Large intestine (tissue), 3 donors: ENCODE data around the gene TTN. TPM values are rescaled to one million over a fixed set of nuclear protein-coding genes. Genes with fewer than 3 reads are reported as not detected.

Experiments used
- DNase-seq, 2 donors: peaks; one replicate each; pipeline versions ENCODE4 v3.0.0 to v3.0.0-alpha.2; 2013
- H3K27ac ChIP-seq: one replicate; pipeline ENCODE4 v1.5.1; 2013; ENCODE audit warnings: low read length
- H3K27me3 ChIP-seq: 2 replicates; pipeline ENCODE4 v1.6.1; 2013; ENCODE audit warnings: low read length; ENCODE audit not compliant: control insufficient read depth, insufficient read depth
- H3K36me3 ChIP-seq: 2 replicates; pipeline ENCODE4 v1.6.1; 2013; ENCODE audit warnings: low read length; ENCODE audit not compliant: control insufficient read depth, insufficient read depth
- H3K4me1 ChIP-seq: one replicate; pipeline ENCODE4 v1.6.1; 2013; ENCODE audit warnings: low read length; ENCODE audit not compliant: control insufficient read depth, insufficient read depth
- H3K4me3 ChIP-seq: one replicate; pipeline ENCODE4 v1.5.1; 2013; ENCODE audit warnings: low read length
- H3K9me3 ChIP-seq: one replicate; pipeline ENCODE4 v1.6.1; 2013; ENCODE audit warnings: mild to moderate bottlenecking, low read depth, low read length, moderate library complexity; ENCODE audit not compliant: control insufficient read depth
- WGBS: methylation state at CpG from one replicate; pipeline ENCODE4 v1.1.5; 2013; ENCODE audit warnings: low lambda C conversion rate; ENCODE audit not compliant: insufficient coverage; 5-methylcytosine and 5-hydroxymethylcytosine counted together
- polyA plus RNA-seq: library from polyadenylated mRNA; unstranded; fragments of 120-200 nt; gene quantifications from one replicate; pipeline ENCODE4 v1.2.1, GENCODE V29; 2013

The TTN gene
- polyA plus RNA-seq, 1 donor: 0.90 TPM

DNA sequence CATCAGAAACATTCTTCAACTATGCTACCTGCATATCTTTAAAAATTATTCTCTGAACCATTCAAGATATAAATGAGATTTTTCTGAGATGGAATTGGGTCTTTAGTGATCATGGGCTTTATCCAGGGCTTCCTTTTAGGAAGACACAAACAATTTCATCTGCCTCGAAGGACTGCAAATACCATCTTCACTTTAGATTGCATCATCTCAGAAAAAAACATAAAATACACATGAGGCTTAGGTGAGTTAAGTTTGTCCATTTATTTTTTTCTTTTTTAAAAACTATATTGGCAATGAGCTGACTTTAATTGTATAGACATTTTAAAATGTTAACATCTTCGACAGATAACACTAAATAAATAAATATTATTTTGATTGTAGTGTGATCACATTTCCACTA lies 20.1 kb downstream of the TTN start:
- DNase-seq: no peak

DNA sequence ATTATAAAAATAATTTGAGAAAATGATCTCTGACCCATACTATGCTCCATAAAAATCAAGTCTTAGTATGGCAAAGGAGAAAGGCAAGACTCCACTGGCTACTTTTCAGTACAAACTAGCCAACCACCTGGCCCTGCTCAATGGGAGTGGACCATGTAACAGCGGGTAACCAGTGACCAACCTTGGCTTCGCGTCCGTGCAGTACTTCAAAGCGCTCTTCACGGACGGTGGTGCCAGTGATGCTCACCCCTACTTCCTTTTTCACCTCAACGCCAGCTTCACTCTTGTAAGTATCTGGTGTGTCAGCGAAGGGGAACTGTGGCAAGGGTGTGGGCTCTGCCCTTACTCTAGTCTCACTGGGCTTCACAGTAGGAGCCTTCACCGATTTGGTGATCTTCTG lies 23.3 kb downstream of the TTN start:
- H3K9me3 ChIP-seq: no peaks in the 10 kb centered on the region
- H3K4me1 ChIP-seq: no peaks in the 10 kb centered on the region
- H3K27ac ChIP-seq: no peak overlapping the region
- no peak for DNase-seq
- H3K27me3 ChIP-seq: no peaks in the 10 kb centered on the region
- H3K36me3 ChIP-seq: peaks cover 9% of the 10 kb centered on the region
- WGBS: no CpG with 5 or more reads among the region's 10 CpGs
- no peak overlapping the region for H3K4me3 ChIP-seq

More for the DNA sequence above, 20.1 kb downstream of the TTN start:
- H3K4me3 ChIP-seq: no peak overlapping the region
- WGBS: 50% methylated on average over 2 of the region's 2 CpGs
- H3K27me3 ChIP-seq: no peaks in the 10 kb centered on the region
- no peak overlapping the region for H3K27ac ChIP-seq
- no peaks in the 10 kb centered on the region for H3K9me3 ChIP-seq
- H3K36me3 ChIP-seq: peaks cover 10% of the 10 kb centered on the region
- H3K4me1 ChIP-seq: no peaks in the 10 kb centered on the region

DNA sequence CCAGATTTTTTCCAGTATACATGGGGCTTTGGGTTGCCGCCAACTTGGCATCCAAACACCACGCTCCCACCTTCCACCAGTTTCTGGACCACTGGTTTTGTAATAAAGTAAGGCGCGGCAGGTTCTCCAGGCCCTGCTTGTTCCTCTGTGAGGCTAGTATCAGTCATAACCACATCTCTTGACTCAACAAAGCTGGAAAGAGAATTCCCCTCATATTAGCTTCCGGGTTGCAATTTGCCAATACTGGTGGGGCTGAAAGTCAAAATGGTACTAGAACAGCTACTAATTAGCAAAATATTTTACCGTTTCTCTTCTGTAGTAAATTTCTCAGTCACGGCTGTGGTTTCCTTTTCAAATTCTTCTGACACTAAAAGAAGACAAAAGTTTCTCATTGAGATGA lies 25.0 kb downstream of the TTN start:
- H3K27ac ChIP-seq: no peak overlapping the region
- 100% methylated on average over 1 of the region's 7 CpGs for WGBS
- no peaks in the 10 kb centered on the region for H3K4me1 ChIP-seq
- DNase-seq: no peak
- peaks cover 9% of the 10 kb centered on the region for H3K36me3 ChIP-seq
- H3K9me3 ChIP-seq: no peaks in the 10 kb centered on the region
- H3K4me3 ChIP-seq: no peak overlapping the region
- H3K27me3 ChIP-seq: no peaks in the 10 kb centered on the region

DNA sequence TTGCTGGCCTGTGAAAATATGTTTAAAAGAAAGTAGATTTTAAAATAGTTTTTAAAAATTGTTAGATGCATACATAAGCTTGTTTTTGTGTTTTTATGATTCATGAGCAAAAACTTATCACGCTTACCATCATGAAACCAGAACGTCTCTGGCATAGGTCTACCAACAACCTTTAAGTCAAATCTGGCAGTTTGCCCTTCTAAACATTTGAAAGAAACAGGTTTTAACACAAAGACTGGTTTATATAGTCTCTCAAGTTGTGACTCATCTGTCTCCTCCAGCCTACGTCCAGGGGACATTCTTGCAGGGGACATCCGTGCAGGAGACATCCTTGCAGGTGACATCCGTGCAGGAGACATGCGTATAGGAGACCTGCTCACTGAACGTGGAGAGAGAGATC lies 29.6 kb downstream of the TTN start:
- H3K4me3 ChIP-seq: no peak overlapping the region
- H3K27ac ChIP-seq: no peak overlapping the region
- no peaks in the 10 kb centered on the region for H3K4me1 ChIP-seq
- no peak for DNase-seq
- no CpG with 5 or more reads among the region's 7 CpGs for WGBS
- H3K27me3 ChIP-seq: no peaks in the 10 kb centered on the region
- H3K36me3 ChIP-seq: peaks cover 12% of the 10 kb centered on the region
- H3K9me3 ChIP-seq: no peaks in the 10 kb centered on the region

DNA sequence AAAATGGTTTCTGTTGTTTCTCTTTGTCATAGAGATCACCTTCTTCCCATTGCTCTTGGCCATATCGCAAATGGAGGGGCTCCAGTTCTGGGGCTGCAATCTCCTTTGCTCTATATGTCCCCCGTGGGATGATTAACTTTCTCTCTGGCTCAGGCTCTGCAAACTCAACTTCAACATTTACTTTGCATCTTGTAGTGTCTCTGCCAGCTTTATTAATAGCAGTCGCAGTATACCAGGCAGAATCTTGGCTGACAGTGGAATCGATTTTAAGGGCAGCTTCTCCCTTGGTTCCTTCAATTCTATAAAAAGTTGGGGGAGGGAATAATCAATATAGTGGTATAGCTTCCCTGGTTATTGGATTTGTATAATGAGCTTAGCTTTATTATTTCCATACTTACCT lies 30.5 kb downstream of the TTN start:
- H3K27ac ChIP-seq: no peak overlapping the region
- H3K4me3 ChIP-seq: no peak overlapping the region
- 100% methylated on average over 1 of the region's 4 CpGs for WGBS
- H3K4me1 ChIP-seq: no peaks in the 10 kb centered on the region
- DNase-seq: no peak
- H3K27me3 ChIP-seq: no peaks in the 10 kb centered on the region
- H3K36me3 ChIP-seq: peaks cover 12% of the 10 kb centered on the region
- H3K9me3 ChIP-seq: no peaks in the 10 kb centered on the region

DNA sequence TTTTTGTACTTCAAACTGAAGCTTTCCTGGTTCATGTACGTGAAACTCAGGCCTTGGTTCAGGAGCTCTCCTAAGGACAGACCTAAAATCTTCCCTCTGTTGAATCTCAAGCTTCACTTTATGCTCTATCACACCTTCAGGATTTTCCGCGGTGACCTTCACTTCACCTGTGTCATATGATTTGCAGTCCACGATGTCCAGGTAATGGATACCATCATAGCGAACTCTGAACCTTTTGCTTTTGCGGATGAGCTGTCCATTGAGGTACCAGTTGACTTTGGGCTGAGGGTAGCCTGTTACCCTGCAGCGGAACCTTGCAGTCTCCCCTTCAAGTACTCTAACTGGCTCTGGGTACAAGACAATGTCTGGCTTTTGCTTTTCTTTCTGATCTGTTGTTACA lies 31.2 kb downstream of the TTN start:
- Histone ChIP-seq H3K27me3 (no peaks in the 10 kb centered on the region), H3K4me3 (no peak overlapping the region), H3K36me3 (peaks cover 15% of the 10 kb centered on the region), H3K9me3 (no peaks in the 10 kb centered on the region), H3K27ac (no peak overlapping the region), H3K4me1 (no peaks in the 10 kb centered on the region)
- no peak for DNase-seq
- no CpG with 5 or more reads among the region's 7 CpGs for WGBS

DNA sequence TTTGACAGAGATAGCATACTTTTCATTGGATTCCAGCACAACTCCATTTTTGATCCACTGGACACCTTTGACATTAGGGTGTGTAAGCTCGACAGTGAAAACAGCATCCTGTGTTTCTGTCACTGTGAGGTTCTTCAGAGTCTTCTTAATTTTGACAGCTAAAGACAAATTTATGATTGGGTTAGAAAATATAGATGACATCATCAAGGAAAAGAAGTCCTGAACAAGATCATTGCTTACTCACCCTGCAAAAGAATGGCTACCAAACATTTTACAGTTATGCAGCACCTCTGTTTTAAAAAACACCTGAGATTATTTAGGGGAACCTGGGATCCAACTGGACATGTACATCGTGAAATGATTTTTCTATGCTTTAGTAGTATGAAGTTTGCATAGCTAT lies 36.7 kb downstream of the TTN start:
- no peak for DNase-seq
- Histone ChIP-seq H3K36me3 (peaks cover 10% of the 10 kb centered on the region), H3K27me3 (no peaks in the 10 kb centered on the region), H3K27ac (no peak overlapping the region), H3K9me3 (no peaks in the 10 kb centered on the region), H3K4me1 (no peaks in the 10 kb centered on the region), H3K4me3 (no peak overlapping the region)
- WGBS: no CpG with 5 or more reads among the region's 2 CpGs

DNA sequence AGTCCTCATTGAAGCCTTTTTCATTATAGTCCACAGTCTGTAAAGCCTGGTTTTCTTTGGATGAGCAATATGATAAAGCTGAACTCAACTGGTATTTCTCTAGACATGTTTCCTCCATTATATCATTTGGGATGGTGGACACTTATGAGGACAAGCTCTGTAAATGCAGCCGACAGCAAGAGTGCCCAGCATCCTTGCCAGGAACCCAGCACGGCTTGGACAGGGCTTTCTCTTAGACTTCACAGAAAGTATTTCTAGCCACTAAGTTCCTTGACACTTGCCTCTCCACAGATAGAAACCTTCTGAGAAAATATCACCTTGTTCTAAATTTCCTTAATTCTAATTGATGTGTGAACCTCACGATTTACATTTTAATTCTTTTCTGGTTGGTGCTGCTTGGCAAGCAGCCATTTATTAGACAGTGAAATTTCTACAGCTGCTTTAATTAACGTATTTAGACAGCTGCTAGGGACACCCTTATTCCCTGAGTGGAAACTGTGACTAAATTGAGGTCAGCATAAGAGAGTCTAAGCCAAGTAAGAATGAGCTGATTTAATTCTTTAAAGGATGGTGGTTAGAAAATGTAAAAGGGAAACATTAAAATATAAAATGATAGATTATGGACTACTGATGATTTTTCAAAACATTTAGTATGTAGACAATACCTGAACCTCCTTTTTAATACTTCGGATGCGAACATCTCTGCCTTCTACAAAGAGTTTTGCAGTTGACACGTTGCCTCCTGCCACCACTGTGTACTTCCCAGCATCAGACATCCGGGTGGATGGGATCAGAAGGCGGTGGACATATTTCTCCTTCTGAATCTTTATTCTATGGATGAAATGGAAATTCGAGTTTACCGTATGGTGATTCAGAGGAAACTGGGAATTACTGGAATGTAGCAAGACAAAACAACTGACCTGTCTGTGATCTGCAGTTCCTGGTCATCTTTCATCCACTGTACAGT lies 39.8 kb downstream of the TTN start:
- no peak for DNase-seq
- H3K36me3 ChIP-seq: peaks cover 6% of the 10 kb centered on the region
- no peak overlapping the region for H3K4me3 ChIP-seq
- H3K27ac ChIP-seq: no peak overlapping the region
- no peaks in the 10 kb centered on the region for H3K4me1 ChIP-seq
- H3K9me3 ChIP-seq: no peaks in the 10 kb centered on the region
- H3K27me3 ChIP-seq: no peaks in the 10 kb centered on the region
- WGBS: 100% methylated on average over 1 of the region's 11 CpGs

DNA sequence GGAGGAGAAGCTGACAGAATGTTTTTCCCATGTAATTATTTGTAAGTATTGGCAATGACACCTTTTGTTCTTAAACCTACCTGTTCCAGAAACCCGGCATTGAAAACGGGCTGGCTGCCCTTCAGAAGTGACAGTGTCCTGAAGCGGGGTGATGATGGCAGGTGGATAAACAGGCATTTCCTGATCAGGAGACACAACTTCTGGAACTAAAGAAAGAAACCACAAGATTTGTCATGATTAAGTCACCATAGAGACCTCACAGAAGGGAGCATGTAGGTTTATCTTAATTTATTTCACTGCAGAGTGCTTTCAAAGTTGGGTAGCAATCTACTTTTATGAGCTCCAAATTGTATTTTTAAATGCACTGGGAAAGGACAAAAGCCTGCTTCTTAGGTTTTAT lies 43.1 kb downstream of the TTN start:
- Histone ChIP-seq H3K9me3 (no peaks in the 10 kb centered on the region), H3K36me3 (peaks cover 4% of the 10 kb centered on the region), H3K27me3 (no peaks in the 10 kb centered on the region), H3K27ac (no peak overlapping the region), H3K4me3 (no peak overlapping the region), H3K4me1 (no peaks in the 10 kb centered on the region)
- no peak for DNase-seq
- no CpG with 5 or more reads among the region's 3 CpGs for WGBS

DNA sequence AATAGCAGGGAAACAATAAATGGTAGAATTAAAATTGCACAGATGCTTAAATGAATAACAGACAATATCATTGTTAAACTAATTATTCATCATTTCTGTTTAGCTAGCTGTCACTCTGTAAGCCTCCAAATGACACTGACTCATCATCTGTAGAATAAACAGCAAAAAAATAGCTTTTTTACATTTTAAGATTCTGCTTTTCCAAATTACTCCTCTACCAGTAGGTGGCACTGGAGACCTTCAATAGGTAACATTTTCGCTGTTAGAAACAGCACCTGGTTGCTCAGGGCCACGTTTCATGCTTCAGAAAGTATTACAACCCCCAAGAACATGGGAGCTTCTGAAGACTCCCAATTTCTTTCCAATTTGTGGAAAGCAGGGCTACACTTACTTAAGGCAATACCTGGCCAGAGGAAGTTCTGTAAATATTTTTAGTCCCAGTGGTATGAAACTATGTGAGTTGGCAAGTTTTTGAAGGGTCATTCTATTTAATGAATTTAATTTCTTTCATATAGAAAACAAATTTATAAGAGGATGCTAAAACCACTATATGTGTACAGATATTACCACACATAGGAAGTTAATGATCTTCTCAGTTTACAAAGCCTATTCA lies 45.4 kb downstream of the TTN start:
- H3K36me3 ChIP-seq: peaks cover 4% of the 10 kb centered on the region
- H3K4me1 ChIP-seq: no peaks in the 10 kb centered on the region
- H3K27ac ChIP-seq: no peak overlapping the region
- no peaks in the 10 kb centered on the region for H3K9me3 ChIP-seq
- no CpG with 5 or more reads among the region's 2 CpGs for WGBS
- peak; percentile 12 to 27 for DNase-seq
- H3K27me3 ChIP-seq: no peaks in the 10 kb centered on the region
- H3K4me3 ChIP-seq: no peak overlapping the region
